ENCODE data around the gene FANCG.
A peak's percentile ranks its signal among the peaks of the same experiment; 100 is the strongest.

FANCG gene

DNA sequence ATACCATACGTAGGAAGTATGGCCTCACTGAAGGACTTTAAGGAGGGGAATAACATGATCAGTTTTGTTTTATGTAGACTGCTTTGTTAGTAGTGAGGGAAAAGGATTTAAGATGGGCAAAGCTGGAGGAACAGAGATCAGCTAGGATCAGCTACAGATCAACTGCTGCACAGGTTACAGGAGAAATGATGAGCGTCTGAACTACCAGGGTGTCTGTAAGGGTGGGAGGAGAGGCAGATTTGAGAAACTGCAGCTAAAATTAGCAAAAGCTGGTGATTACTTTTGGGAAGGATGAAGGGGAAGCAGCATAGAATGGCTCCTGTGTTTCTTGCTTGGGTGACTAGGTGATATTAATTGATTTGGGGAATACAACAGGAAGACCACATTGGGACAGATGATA, 46.6 kb downstream of the FANCG start:
- Histone ChIP-seq H3K9ac (ENCODE audit: low read depth, low read length, poor library complexity, severe bottlenecking) (no peak overlapping the region), H4K20me1 (ENCODE audit: insufficient read depth, low read length, poor library complexity, severe bottlenecking) (no peaks in the 10 kb centered on the region), H3K27me3 (ENCODE audit: insufficient read depth, low read length, poor library complexity, severe bottlenecking) (no peaks in the 10 kb centered on the region), H3K9me3 (ENCODE audit: insufficient read depth, low read depth, low read length) (no peaks in the 10 kb centered on the region), H3F3A (ENCODE audit: low read depth) (no peaks in the 10 kb centered on the region), H3K36me3 (ENCODE audit: insufficient read depth, low read length) (no peaks in the 10 kb centered on the region), H3K4me1 (ENCODE audit: insufficient read depth, low read length, poor library complexity, severe bottlenecking) (peaks cover 12% of the 10 kb centered on the region), H3K4me3 (ENCODE audit: low read length, poor library complexity, severe bottlenecking) (no peak overlapping the region), H3K4me2 (ENCODE audit: low read depth, low read length, poor library complexity, severe bottlenecking) (no peak overlapping the region), H3K79me2 (ENCODE audit: insufficient read depth, low read length) (no peaks in the 10 kb centered on the region), H3K9me2 (replicated peaks; ENCODE audit: low read depth, low read length) (no peaks in the 10 kb centered on the region), H2AFZ (ENCODE audit: low read length) (no peak overlapping the region)
- TF ChIP-seq, protein P1, sequence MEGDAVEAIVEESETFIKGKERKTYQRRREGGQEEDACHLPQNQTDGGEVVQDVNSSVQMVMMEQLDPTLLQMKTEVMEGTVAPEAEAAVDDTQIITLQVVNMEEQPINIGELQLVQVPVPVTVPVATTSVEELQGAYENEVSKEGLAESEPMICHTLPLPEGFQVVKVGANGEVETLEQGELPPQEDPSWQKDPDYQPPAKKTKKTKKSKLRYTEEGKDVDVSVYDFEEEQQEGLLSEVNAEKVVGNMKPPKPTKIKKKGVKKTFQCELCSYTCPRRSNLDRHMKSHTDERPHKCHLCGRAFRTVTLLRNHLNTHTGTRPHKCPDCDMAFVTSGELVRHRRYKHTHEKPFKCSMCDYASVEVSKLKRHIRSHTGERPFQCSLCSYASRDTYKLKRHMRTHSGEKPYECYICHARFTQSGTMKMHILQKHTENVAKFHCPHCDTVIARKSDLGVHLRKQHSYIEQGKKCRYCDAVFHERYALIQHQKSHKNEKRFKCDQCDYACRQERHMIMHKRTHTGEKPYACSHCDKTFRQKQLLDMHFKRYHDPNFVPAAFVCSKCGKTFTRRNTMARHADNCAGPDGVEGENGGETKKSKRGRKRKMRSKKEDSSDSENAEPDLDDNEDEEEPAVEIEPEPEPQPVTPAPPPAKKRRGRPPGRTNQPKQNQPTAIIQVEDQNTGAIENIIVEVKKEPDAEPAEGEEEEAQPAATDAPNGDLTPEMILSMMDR (conservative IDR thresholded peaks at IDR 0.05; ENCODE audit: low read length): no peak

DNA sequence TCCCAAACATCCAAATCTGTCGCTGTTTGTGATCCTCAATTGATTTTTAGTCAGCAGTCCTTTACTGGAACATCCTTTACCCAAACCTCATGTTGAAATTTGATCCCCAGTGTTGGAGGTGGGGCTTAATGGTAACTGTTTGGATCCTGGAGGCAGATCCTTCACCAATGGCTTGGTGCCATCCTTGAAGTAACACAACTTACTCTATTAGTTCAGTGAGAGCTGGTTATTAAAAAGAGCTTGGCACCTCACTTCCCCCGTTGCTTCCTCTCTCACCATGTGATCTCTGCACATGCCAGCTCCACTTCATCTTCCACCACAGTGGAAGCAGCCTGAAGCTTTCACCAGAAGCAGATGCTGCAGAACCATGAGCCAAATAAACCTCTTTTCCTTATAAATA, 49.9 kb downstream of the FANCG start:
- peak overlapping the region; percentile 18 for H3K4me2 ChIP-seq (ENCODE audit: low read depth, low read length, poor library complexity, severe bottlenecking)
- H3K9me2 ChIP-seq (replicated peaks; ENCODE audit: low read depth, low read length): no peaks in the 10 kb centered on the region
- no peak for TF ChIP-seq EZH2phosphoT487 (IDR thresholded peaks at IDR 0.05; ENCODE audit: borderline replicate concordance)
- TF ChIP-seq, protein P1 (conservative IDR thresholded peaks at IDR 0.05; ENCODE audit: low read length): no peak

DNA sequence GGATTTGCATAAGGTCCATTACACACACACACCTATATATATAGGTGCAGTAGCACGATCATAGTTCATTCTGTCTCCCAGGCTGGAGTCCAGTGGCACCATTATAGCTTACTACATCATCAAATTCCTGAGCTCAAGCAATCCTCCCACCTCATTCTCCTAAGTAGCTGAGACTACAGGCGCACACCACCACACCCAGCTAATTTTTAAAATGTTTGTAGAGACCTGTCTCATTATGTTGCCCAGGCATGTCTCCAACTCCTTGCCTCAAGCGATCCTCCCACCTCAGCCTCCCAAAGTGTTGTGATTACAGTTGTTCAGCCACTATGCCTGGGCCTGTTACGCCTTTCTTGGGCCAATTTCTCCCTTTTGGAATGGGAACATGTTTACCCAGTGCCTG, 50.5 kb downstream of the FANCG start:
- Histone ChIP-seq H4K20me1 (ENCODE audit: insufficient read depth, low read length, poor library complexity, severe bottlenecking) (no peaks in the 10 kb centered on the region), H3K79me2 (ENCODE audit: insufficient read depth, low read length) (no peaks in the 10 kb centered on the region), H3K4me1 (ENCODE audit: insufficient read depth, low read length, poor library complexity, severe bottlenecking) (peaks cover 50% of the 10 kb centered on the region), H3F3A (ENCODE audit: low read depth) (peaks cover 14% of the 10 kb centered on the region), H3K9me2 (replicated peaks; ENCODE audit: low read depth, low read length) (no peaks in the 10 kb centered on the region), H3K36me3 (ENCODE audit: insufficient read depth, low read length) (no peaks in the 10 kb centered on the region), H3K9me3 (ENCODE audit: insufficient read depth, low read depth, low read length) (no peaks in the 10 kb centered on the region), H3K4me2 (ENCODE audit: low read depth, low read length, poor library complexity, severe bottlenecking) (no peak overlapping the region), H3K9ac (ENCODE audit: low read depth, low read length, poor library complexity, severe bottlenecking) (no peak overlapping the region), H3K27me3 (ENCODE audit: insufficient read depth, low read length, poor library complexity, severe bottlenecking) (no peaks in the 10 kb centered on the region), H2AFZ (ENCODE audit: low read length) (no peak overlapping the region), H3K4me3 (ENCODE audit: low read length, poor library complexity, severe bottlenecking) (no peak overlapping the region)
- TF ChIP-seq, protein P1 (conservative IDR thresholded peaks at IDR 0.05; ENCODE audit: low read length): no peak
- TF ChIP-seq EZH2phosphoT487 (IDR thresholded peaks at IDR 0.05; ENCODE audit: borderline replicate concordance): no peak

More for the DNA sequence above, 49.9 kb downstream of the FANCG start:
- Histone ChIP-seq H4K20me1 (ENCODE audit: insufficient read depth, low read length, poor library complexity, severe bottlenecking) (no peaks in the 10 kb centered on the region), H3K36me3 (ENCODE audit: insufficient read depth, low read length) (no peaks in the 10 kb centered on the region), H3K9ac (ENCODE audit: low read depth, low read length, poor library complexity, severe bottlenecking) (no peak overlapping the region), H3K9me3 (ENCODE audit: insufficient read depth, low read depth, low read length) (no peaks in the 10 kb centered on the region), H2AFZ (ENCODE audit: low read length) (0 out of 2 replicates have a peak overlapping the region, but pooled peaks have one; percentile 25), H3K79me2 (ENCODE audit: insufficient read depth, low read length) (no peaks in the 10 kb centered on the region), H3K27me3 (ENCODE audit: insufficient read depth, low read length, poor library complexity, severe bottlenecking) (no peaks in the 10 kb centered on the region), H3K4me1 (ENCODE audit: insufficient read depth, low read length, poor library complexity, severe bottlenecking) (peaks cover 44% of the 10 kb centered on the region), H3K4me3 (ENCODE audit: low read length, poor library complexity, severe bottlenecking) (no peak overlapping the region), H3F3A (ENCODE audit: low read depth) (peaks cover 14% of the 10 kb centered on the region)
